GM19328 (cell line): ENCODE measurements around the gene SUDS3.

Experiments used
- ATAC-seq: cut with Tn5 transposase; IDR thresholded peaks from one replicate; pipeline ENCODE4 v1.9.1; 2021; ENCODE audit warnings: mild to moderate bottlenecking, moderate library complexity; ENCODE audit not compliant: unreplicated experiment

SUDS3 gene

GRCh38 chr12:118436986-118437385, 60.6 kb downstream of the SUDS3 start:
- ATAC-seq, result no peak

DNA sequence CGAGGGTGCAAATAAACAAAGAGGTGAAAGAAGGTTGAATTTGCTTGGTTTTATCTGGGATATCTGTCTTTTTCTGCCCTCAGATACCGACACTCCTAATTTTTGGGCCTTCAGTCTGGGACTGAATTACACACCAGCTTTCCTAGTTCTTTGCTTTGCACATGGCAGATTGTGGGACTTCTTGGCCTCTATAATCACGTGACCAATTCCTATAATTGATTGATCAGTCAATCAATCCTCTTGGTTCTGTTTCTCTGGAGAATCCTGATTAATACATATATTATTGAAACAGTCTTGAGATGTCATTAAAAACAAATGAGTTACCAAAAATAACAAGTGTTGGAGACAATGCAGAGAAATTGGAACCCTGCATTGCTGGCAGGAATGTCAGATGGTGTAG, 62.7 kb downstream of the SUDS3 start:
- ATAC-seq, result no peak

DNA sequence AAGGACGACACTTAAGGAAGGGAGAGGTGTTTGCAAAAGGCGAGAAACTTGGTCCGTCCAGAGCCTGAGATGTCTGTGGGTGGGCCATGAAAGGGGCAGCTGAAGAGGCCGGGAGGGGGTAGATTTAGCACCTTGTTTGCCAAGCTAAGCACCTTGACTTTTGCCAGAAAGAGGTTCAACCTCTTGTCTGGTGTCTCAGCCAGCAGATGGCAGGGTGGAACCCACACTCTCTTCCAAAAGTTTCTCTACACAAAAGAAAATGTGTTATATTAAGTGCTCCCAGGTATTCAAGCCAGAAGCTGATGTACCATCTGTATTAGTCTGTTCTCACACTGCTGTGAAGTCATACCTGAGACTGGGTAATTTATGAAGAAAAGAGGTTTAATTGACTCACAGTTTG, 69.9 kb downstream of the SUDS3 start:
- ATAC-seq, result no peak

- ATAC-seq, result no peak
Measured at GRCh38 chr12:118447181-118447580, 70.8 kb downstream of the SUDS3 start.

DNA sequence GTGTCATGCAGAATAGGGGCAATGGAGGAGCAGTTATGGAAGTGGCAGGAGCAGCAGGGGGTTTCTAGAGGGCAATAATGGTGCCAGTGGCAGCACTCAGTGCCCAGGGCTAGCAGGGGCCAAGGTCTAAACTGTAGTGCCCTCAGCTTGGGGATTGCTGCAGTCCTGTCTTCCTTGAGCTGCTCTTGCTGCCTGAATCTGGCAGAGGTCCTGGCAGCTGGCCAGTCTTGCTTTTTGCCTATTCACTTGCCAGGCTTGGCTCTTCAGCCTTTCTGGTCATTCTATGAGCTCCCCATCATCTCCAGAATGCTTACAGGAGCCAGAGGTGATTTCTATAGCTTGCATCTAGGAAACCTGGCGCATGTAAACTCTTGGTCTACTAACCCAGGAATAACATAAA, 72.0 kb downstream of the SUDS3 start:
- ATAC-seq, result no peak

DNA sequence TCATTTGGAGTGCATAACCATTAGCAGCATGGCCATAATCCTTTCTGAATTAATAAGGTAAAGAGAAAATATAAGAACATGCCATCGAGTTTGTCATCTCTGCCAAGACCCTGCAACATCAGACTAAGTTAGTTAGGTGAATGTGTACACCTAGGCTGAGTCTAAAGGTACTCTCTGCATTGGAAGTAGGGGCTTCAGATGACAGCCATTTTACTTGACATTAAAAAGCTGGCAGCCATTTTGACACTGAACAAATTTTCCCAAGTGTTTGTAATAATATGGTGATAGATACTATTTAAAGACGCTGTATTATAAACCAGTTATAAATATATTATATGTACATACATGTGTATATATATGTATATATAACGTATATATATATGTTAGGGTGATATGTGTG, 79.0 kb downstream of the SUDS3 start:
- no peak for ATAC-seq

DNA sequence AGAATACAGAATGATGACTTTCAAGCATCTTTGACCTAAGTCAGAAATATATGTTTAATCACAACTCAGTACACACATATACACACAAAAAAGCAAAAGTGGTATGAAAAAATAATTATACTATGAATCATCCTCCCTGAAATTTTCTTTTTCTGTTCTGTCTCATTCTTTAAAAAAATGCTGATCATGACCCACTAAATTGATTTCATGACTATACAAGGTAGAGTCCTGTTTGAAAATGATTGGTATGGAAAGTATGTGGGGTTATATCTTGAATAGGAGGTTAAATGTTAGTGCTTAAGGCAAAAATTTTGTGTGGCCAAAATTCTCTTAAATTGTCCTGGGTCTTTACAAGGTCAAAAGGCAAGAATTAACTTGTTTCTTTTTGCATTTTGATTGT, 80.4 kb downstream of the SUDS3 start:
- ATAC-seq, result no peak

DNA sequence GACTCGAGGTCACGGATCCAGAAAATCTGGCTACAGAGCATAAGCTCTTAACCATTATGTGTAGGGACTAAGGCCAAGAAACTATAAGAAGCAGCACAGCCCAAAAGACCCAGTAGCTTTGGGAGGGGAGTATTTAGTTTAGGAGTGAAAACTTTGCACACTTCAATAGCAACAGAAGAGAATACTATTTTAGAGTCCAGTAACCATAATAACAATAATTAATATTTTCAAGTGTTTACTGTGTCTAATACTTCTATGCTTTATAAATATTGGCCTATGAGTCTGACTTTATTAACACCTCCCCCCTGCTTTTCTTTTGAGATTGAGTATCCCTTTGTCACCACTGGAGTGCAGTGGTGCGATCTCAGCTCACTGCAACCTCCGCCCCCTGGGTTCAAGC, 82.8 kb downstream of the SUDS3 start:
- no peak for ATAC-seq

DNA sequence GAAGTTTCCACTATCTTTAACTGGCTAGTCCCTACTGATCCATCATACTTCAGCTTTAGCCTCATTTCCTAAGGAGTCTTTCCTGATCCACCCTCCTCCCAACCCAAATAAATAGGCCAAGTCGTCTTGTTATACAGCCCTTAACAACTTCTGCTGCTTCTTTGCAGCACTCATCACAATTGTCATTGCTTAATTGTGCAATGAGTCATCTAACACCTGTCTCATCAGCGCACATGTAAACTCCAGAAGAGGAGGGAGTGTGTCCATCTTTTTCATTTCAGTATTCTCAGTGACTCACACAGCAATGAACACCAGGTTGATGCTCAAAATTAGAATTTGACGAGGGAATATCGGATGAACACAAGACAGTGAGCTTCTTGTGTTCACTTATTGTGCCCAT, 87.3 kb downstream of the SUDS3 start:
- ATAC-seq, result no peak

- ATAC-seq, result no peak
Measured at GRCh38 chr12:118465706-118466105, 89.4 kb downstream of the SUDS3 start.
